ENCODE measurements around the gene STAMBP. TPM values are rescaled to one million over a fixed set of nuclear protein-coding genes. Genes with fewer than 3 reads are reported as not detected.
"Not testable (repeated sequence)": the region's sequence is repeated elsewhere in the genome, so short reads cannot be mapped to it uniquely, and the experiment has no call there.

The STAMBP gene
- total RNA-seq, 1 experiment from 2014 or later, result 76.6 TPM

GRCh38 chr2:73896362-73897239, 67.8 kb downstream of the STAMBP start:
- no peak overlapping the region for H3K4me3 ChIP-seq
- no peaks in the 10 kb centered on the region for H3K9me3 ChIP-seq (replicated peaks)
- H3K36me3 ChIP-seq, result peaks cover 13% of the 10 kb centered on the region
- no peaks in the 10 kb centered on the region for H3K27me3 ChIP-seq (replicated peaks)
- no peak for DNase-seq (ENCODE audit: low read depth in 1 of 2, low spot score in 2 of 2)
- no peak overlapping the region for H3K27ac ChIP-seq
- H3K4me1 ChIP-seq (replicated peaks), result peaks cover 30% of the 10 kb centered on the region

- Histone ChIP-seq H3K9me3 (replicated peaks) (no peaks in the 10 kb centered on the region), H3K4me3 (no peak overlapping the region), H3K36me3 (peaks cover 13% of the 10 kb centered on the region), H3K27ac (no peak overlapping the region), H3K4me1 (replicated peaks) (peaks cover 29% of the 10 kb centered on the region), H3K27me3 (replicated peaks) (no peaks in the 10 kb centered on the region)
- DNase-seq (ENCODE audit: low read depth in 1 of 2, low spot score in 2 of 2), result no peak
Measured at GRCh38 chr2:73897240-73897583, 68.5 kb downstream of the STAMBP start.

GRCh38 chr2:73897934-73898333, 69.2 kb downstream of the STAMBP start:
- Histone ChIP-seq H3K4me3 (no peak overlapping the region), H3K36me3 (peaks cover 18% of the 10 kb centered on the region), H3K27ac (no peak overlapping the region), H3K9me3 (replicated peaks) (no peaks in the 10 kb centered on the region), H3K4me1 (replicated peaks) (peaks cover 22% of the 10 kb centered on the region), H3K27me3 (replicated peaks) (no peaks in the 10 kb centered on the region)
- no peak for DNase-seq (ENCODE audit: low read depth in 1 of 2, low spot score in 2 of 2)

- Histone ChIP-seq H3K9me3 (replicated peaks) (no peaks in the 10 kb centered on the region), H3K27ac (no peak overlapping the region), H3K4me1 (replicated peaks) (peaks cover 2% of the 10 kb centered on the region; the same call in 1 of the 2 replicates), H3K4me3 (no peak overlapping the region), H3K36me3 (peaks cover 23% of the 10 kb centered on the region), H3K27me3 (replicated peaks) (no peaks in the 10 kb centered on the region)
- no peak for DNase-seq (ENCODE audit: low read depth in 1 of 2, low spot score in 2 of 2)
Measured at GRCh38 chr2:73899801-73900336, 71.1 kb downstream of the STAMBP start.

GRCh38 chr2:73901143-73901542, 72.4 kb downstream of the STAMBP start:
- peaks cover 23% of the 10 kb centered on the region for H3K36me3 ChIP-seq
- no peaks in the 10 kb centered on the region for H3K9me3 ChIP-seq (replicated peaks)
- no peak overlapping the region for H3K4me3 ChIP-seq
- no peak overlapping the region for H3K27ac ChIP-seq
- no peaks in the 10 kb centered on the region for H3K4me1 ChIP-seq (replicated peaks)
- no peaks in the 10 kb centered on the region for H3K27me3 ChIP-seq (replicated peaks)
- no peak for DNase-seq (ENCODE audit: low read depth in 1 of 2, low spot score in 2 of 2)

GRCh38 chr2:73902284-73902683, 73.5 kb downstream of the STAMBP start:
- Histone ChIP-seq H3K27ac (no peak overlapping the region), H3K9me3 (replicated peaks) (no peaks in the 10 kb centered on the region), H3K4me3 (no peak overlapping the region), H3K4me1 (replicated peaks) (no peaks in the 10 kb centered on the region), H3K27me3 (replicated peaks) (no peaks in the 10 kb centered on the region), H3K36me3 (peaks cover 19% of the 10 kb centered on the region)
- no peak for DNase-seq (ENCODE audit: low read depth in 1 of 2, low spot score in 2 of 2)

- Histone ChIP-seq H3K27me3 (replicated peaks) (no peaks in the 10 kb centered on the region), H3K36me3 (peaks cover 23% of the 10 kb centered on the region), H3K9me3 (replicated peaks) (no peaks in the 10 kb centered on the region), H3K4me1 (replicated peaks) (no peaks in the 10 kb centered on the region), H3K27ac (no peak overlapping the region), H3K4me3 (no peak overlapping the region)
- no peak for DNase-seq (ENCODE audit: low read depth in 1 of 2, low spot score in 2 of 2)
Measured at GRCh38 chr2:73903313-73903712, 74.6 kb downstream of the STAMBP start.

GRCh38 chr2:73903949-73904613, 75.3 kb downstream of the STAMBP start:
- H3K4me1 ChIP-seq (replicated peaks); H3K27me3 ChIP-seq (replicated peaks); H3K9me3 ChIP-seq (replicated peaks); DNase-seq (ENCODE audit: low read depth in 1 of 2, low spot score in 2 of 2); H3K4me3 ChIP-seq; H3K27ac ChIP-seq: not testable (repeated sequence)
- peaks cover 31% of the 10 kb centered on the region for H3K36me3 ChIP-seq

GRCh38 chr2:73904952-73905351, 76.2 kb downstream of the STAMBP start:
- no peaks in the 10 kb centered on the region for H3K27me3 ChIP-seq (replicated peaks)

GRCh38 chr2:73906847-73907505, 78.2 kb downstream of the STAMBP start:
- Histone ChIP-seq H3K9me3 (replicated peaks) (no peaks in the 10 kb centered on the region), H3K36me3 (peaks cover 42% of the 10 kb centered on the region), H3K27ac (no peak overlapping the region), H3K4me1 (replicated peaks) (no peaks in the 10 kb centered on the region), H3K27me3 (replicated peaks) (no peaks in the 10 kb centered on the region), H3K4me3 (no peak overlapping the region)
- no peak for DNase-seq (ENCODE audit: low read depth in 1 of 2, low spot score in 2 of 2)

More at GRCh38 chr2:73904952-73905351, 76.2 kb downstream of the STAMBP start:
- Histone ChIP-seq H3K4me1 (replicated peaks) (no peaks in the 10 kb centered on the region), H3K4me3 (no peak overlapping the region), H3K36me3 (peaks cover 39% of the 10 kb centered on the region), H3K27ac (no peak overlapping the region), H3K9me3 (replicated peaks) (no peaks in the 10 kb centered on the region)
- DNase-seq (ENCODE audit: low read depth in 1 of 2, low spot score in 2 of 2), result no peak

GRCh38 chr2:73907840-73908452, 79.2 kb downstream of the STAMBP start:
- DNase-seq (ENCODE audit: low read depth in 1 of 2, low spot score in 2 of 2), result no peak
- no peak overlapping the region for H3K4me3 ChIP-seq
- no peak overlapping the region for H3K27ac ChIP-seq
- H3K36me3 ChIP-seq, result peaks cover 46% of the 10 kb centered on the region
- H3K27me3 ChIP-seq (replicated peaks), result no peaks in the 10 kb centered on the region
- H3K9me3 ChIP-seq (replicated peaks), result no peaks in the 10 kb centered on the region
- no peaks in the 10 kb centered on the region for H3K4me1 ChIP-seq (replicated peaks)

GRCh38 chr2:73908689-73909652, 80.2 kb downstream of the STAMBP start:
- Histone ChIP-seq H3K36me3 (peaks cover 52% of the 10 kb centered on the region), H3K9me3 (replicated peaks) (no peaks in the 10 kb centered on the region), H3K27ac (no peak overlapping the region), H3K27me3 (replicated peaks) (no peaks in the 10 kb centered on the region), H3K4me3 (no peak overlapping the region), H3K4me1 (replicated peaks) (no peaks in the 10 kb centered on the region)
- no peak for DNase-seq (ENCODE audit: low read depth in 1 of 2, low spot score in 2 of 2)

Data from SJSA1 (cell line).